ENCODE results near the gene TTC38. TPM values are rescaled to one million over a fixed set of nuclear protein-coding genes. Genes with fewer than 3 reads are reported as not detected.

TTC38 gene
- total RNA-seq, 1 experiment from 2014 or later: 21.9 TPM

DNA sequence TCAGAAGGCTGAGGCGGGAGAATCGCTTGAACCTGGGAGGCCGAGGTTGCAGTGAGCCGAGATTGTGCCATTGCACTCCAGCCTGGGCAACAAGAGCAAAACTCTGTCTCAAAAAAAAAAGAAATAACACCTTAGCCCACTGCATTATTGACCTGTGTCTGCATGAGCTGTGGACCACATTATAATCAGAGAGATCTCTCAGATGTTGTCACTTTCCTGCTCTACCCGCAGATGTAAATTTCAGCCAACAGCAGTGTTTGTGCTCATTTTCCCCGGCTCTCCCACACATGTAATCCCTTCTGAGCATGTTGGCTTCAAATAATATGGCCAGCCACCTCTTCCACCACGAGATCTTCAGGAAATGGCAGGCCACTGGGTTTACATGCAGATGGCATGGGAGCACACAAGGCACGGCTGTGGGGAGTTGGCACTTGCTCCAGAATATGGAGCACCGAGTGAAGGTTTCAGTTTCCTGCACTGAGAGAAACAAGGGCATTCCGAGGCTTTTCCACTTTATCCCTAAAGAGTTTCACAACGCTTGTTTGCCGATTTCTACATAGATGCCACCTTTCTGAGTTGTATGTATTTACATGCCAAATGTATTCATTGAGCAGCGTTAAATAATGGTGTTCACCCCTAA lies 37.4 kb upstream of the TTC38 start:
- Histone ChIP-seq H3K4me1 (ENCODE audit: low read length) (no peaks in the 10 kb centered on the region), H3K9me2 (replicated peaks; ENCODE audit: insufficient read depth, low read length) (no peaks in the 10 kb centered on the region), H3K9ac (ENCODE audit: low read length) (no peak overlapping the region), H3K79me2 (ENCODE audit: low read length) (no peaks in the 10 kb centered on the region), H3K4me2 (ENCODE audit: low read depth, low read length, poor library complexity, severe bottlenecking) (no peak overlapping the region), H2AFZ (ENCODE audit: low read length) (no peak overlapping the region), H3K27ac (ENCODE audit: low read length) (no peak overlapping the region), H3K4me3 (ENCODE audit: low read length) (no peak overlapping the region), H3K27me3 (ENCODE audit: low read length) (no peaks in the 10 kb centered on the region), H3K9me3 (ENCODE audit: low read length) (no peaks in the 10 kb centered on the region), H4K20me1 (ENCODE audit: insufficient read depth, low read depth, low read length) (no peaks in the 10 kb centered on the region), H3K36me3 (ENCODE audit: insufficient read depth, low read length) (peaks cover 4% of the 10 kb centered on the region)
- no peak for DNase-seq

DNA sequence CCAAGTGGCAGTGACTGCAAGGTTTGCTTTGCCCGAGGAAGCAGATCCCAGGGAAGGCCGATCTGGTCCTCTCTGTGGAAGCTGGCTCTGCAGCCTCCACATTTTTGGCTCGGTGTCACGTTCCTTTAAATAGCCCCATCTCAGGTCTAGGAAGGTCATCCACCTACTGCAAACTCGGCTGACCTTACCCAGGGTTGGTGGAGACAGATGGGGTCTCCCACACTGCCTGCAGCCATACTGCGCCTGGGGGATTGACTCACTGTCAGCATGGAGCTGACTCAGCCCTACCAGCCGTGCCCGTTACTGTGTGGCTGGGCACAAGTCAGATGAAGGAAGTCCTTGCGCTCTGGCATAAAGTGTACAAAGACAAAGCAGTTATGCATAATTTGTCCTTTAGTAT lies 34.6 kb upstream of the TTC38 start:
- H3K9me3 ChIP-seq (ENCODE audit: low read length): no peaks in the 10 kb centered on the region
- H3K27me3 ChIP-seq (ENCODE audit: low read length): no peaks in the 10 kb centered on the region
- H3K4me3 ChIP-seq (ENCODE audit: low read length): no peak overlapping the region
- H3K4me1 ChIP-seq (ENCODE audit: low read length): no peaks in the 10 kb centered on the region
- H3K9me2 ChIP-seq (replicated peaks; ENCODE audit: insufficient read depth, low read length): no peaks in the 10 kb centered on the region
- H3K79me2 ChIP-seq (ENCODE audit: low read length): no peaks in the 10 kb centered on the region
- no peak overlapping the region for H3K27ac ChIP-seq (ENCODE audit: low read length)
- peaks cover 4% of the 10 kb centered on the region; the same call in 1 of the 2 replicates for H3K36me3 ChIP-seq (ENCODE audit: insufficient read depth, low read length)
- no peak overlapping the region for H3K9ac ChIP-seq (ENCODE audit: low read length)
- no peak overlapping the region for H2AFZ ChIP-seq (ENCODE audit: low read length)
- H4K20me1 ChIP-seq (ENCODE audit: insufficient read depth, low read depth, low read length): no peaks in the 10 kb centered on the region
- H3K4me2 ChIP-seq (ENCODE audit: low read depth, low read length, poor library complexity, severe bottlenecking): no peak overlapping the region
- DNase-seq: no peak

DNA sequence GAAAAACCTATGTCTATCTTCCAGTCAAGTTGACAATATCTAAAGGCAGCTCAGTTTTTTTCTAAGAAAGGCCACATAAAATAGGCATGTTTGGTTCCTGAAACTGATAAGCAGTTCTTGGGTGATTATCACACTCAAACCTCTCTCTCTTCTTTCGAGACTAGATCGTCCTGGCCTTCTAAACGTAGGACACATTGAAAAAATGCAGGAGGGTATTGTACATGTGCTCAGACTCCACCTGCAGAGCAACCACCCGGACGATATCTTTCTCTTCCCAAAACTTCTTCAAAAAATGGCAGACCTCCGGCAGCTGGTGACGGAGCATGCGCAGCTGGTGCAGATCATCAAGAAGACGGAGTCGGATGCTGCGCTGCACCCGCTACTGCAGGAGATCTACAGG lies 32.8 kb upstream of the TTC38 start:
- H3K27me3 ChIP-seq (ENCODE audit: low read length): no peaks in the 10 kb centered on the region
- no peaks in the 10 kb centered on the region for H3K9me3 ChIP-seq (ENCODE audit: low read length)
- H2AFZ ChIP-seq (ENCODE audit: low read length): no peak overlapping the region
- no peak for DNase-seq
- no peak overlapping the region for H3K9ac ChIP-seq (ENCODE audit: low read length)
- H3K9me2 ChIP-seq (replicated peaks; ENCODE audit: insufficient read depth, low read length): no peaks in the 10 kb centered on the region
- no peak overlapping the region for H3K4me2 ChIP-seq (ENCODE audit: low read depth, low read length, poor library complexity, severe bottlenecking)
- H3K79me2 ChIP-seq (ENCODE audit: low read length): no peaks in the 10 kb centered on the region
- H3K4me1 ChIP-seq (ENCODE audit: low read length): no peaks in the 10 kb centered on the region
- no peak overlapping the region for H3K4me3 ChIP-seq (ENCODE audit: low read length)
- no peaks in the 10 kb centered on the region for H4K20me1 ChIP-seq (ENCODE audit: insufficient read depth, low read depth, low read length)
- no peak overlapping the region for H3K27ac ChIP-seq (ENCODE audit: low read length)
- H3K36me3 ChIP-seq (ENCODE audit: insufficient read depth, low read length): peaks cover 4% of the 10 kb centered on the region; the same call in 1 of the 2 replicates

DNA sequence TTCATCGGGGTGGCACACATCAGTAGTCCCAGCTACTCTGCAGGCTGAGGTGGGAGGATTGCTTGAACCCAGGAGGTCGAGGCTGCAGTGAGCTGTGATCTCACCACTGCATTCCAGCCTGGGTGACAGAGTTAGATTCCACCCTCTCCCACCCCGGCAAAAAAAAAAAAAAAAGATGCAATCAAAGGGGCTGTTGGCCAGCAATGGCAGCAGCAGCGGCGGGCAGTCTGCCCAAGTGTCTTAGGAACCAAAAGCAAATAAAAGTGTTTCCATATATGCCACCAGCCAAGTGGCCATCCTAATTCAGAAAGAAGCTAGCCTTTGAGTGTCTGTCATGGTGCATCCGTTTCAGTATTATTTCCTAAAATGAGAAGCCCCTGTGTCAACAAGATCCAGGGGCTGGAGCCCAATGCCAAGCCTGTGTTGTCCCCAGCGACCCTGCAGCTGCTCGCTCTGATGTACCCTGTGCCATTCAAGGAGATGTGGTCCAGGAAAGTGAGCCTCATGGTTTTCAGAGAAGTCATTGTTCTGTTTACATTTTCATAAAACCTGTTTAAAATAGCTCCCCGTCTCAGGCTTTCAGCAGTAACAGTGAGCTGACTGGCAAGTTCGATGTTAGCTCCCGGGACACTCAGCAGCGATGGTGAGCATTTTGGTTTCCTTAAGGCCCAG lies 30.2 kb upstream of the TTC38 start:
- H3K9me2 ChIP-seq (replicated peaks; ENCODE audit: insufficient read depth, low read length): no peaks in the 10 kb centered on the region
- H2AFZ ChIP-seq (ENCODE audit: low read length): no peak overlapping the region
- no peaks in the 10 kb centered on the region for H3K4me1 ChIP-seq (ENCODE audit: low read length)
- H4K20me1 ChIP-seq (ENCODE audit: insufficient read depth, low read depth, low read length): no peaks in the 10 kb centered on the region
- H3K27ac ChIP-seq (ENCODE audit: low read length): no peak overlapping the region
- no peak for DNase-seq
- no peak overlapping the region for H3K9ac ChIP-seq (ENCODE audit: low read length)
- no peaks in the 10 kb centered on the region for H3K79me2 ChIP-seq (ENCODE audit: low read length)
- H3K27me3 ChIP-seq (ENCODE audit: low read length): no peaks in the 10 kb centered on the region
- no peak overlapping the region for H3K4me3 ChIP-seq (ENCODE audit: low read length)
- H3K9me3 ChIP-seq (ENCODE audit: low read length): no peaks in the 10 kb centered on the region
- peaks cover 4% of the 10 kb centered on the region; the same call in 1 of the 2 replicates for H3K36me3 ChIP-seq (ENCODE audit: insufficient read depth, low read length)
- no peak overlapping the region for H3K4me2 ChIP-seq (ENCODE audit: low read depth, low read length, poor library complexity, severe bottlenecking)

DNA sequence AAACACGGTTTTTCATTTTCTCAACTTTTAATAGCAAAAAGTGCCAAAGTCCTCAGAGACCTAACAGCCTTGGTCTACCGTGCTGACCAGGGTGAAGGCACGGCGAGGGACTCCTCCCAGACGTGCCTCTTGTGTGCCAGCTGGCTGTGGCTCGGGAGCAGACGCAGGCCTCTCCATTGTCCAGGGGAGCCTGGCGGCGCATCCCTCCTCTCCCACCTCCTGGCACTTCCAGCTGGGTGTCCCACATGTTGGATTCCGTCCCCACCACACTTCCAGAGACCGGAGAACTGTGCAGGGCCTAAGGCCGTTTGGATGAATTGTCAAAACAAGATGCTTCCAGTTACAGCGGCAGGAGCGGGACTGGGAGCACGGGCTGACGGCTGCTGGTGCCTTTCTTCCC lies 29.3 kb upstream of the TTC38 start:
- Histone ChIP-seq H3K4me1 (ENCODE audit: low read length) (no peaks in the 10 kb centered on the region), H3K4me2 (ENCODE audit: low read depth, low read length, poor library complexity, severe bottlenecking) (no peak overlapping the region), H2AFZ (ENCODE audit: low read length) (no peak overlapping the region), H3K27ac (ENCODE audit: low read length) (no peak overlapping the region), H3K9ac (ENCODE audit: low read length) (no peak overlapping the region), H3K4me3 (ENCODE audit: low read length) (no peak overlapping the region), H3K9me3 (ENCODE audit: low read length) (no peaks in the 10 kb centered on the region), H3K79me2 (ENCODE audit: low read length) (no peaks in the 10 kb centered on the region), H3K36me3 (ENCODE audit: insufficient read depth, low read length) (peaks cover under 1% of the 10 kb centered on the region; the same call in 1 of the 2 replicates), H3K27me3 (ENCODE audit: low read length) (no peaks in the 10 kb centered on the region), H4K20me1 (ENCODE audit: insufficient read depth, low read depth, low read length) (no peaks in the 10 kb centered on the region), H3K9me2 (replicated peaks; ENCODE audit: insufficient read depth, low read length) (no peaks in the 10 kb centered on the region)
- DNase-seq: no peak

DNA sequence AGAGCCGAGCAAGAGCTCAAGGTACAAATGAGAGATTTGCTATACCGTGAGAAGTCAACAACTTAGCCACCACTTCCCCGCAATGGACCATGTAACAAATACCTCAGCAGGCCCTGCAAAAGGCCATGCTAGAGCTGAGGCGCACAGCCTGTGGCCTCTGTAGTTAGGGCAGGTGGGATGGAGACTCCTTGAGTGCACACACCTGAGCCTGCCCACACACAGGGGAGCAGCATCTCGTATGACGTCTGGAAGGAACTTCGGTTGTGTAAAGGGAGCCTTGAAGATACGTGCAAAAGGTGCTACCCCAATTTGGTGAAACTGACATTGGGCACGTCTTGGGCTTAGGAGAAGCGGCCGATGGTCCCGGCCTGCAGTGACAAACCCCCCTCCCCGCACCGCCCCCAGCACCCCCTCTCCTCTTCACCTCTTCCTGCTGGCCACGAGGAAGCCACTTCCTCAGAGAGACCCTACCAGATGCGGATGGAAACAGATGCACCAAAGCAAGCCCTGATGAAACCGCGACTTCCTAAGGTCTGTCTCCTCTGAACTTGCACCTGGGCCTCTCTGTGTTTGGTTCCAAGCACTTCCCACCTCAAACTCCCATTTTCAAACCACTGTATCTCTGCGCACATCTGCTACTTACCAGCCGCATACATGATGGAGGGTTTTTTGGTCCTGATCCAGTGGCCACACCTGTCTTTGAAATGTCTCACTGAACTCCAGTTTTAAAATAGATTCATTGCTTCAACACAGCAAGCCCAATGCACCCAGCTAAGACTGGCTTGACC lies 28.4 kb upstream of the TTC38 start:
- no peaks in the 10 kb centered on the region for H3K9me3 ChIP-seq (ENCODE audit: low read length)
- H3K4me2 ChIP-seq (ENCODE audit: low read depth, low read length, poor library complexity, severe bottlenecking): no peak overlapping the region
- no peaks in the 10 kb centered on the region for H3K79me2 ChIP-seq (ENCODE audit: low read length)
- no peak for DNase-seq
- H2AFZ ChIP-seq (ENCODE audit: low read length): no peak overlapping the region
- no peak overlapping the region for H3K27ac ChIP-seq (ENCODE audit: low read length)
- H3K27me3 ChIP-seq (ENCODE audit: low read length): no peaks in the 10 kb centered on the region
- no peak overlapping the region for H3K4me3 ChIP-seq (ENCODE audit: low read length)
- no peaks in the 10 kb centered on the region for H4K20me1 ChIP-seq (ENCODE audit: insufficient read depth, low read depth, low read length)
- no peak overlapping the region for H3K9ac ChIP-seq (ENCODE audit: low read length)
- no peaks in the 10 kb centered on the region for H3K4me1 ChIP-seq (ENCODE audit: low read length)
- no peaks in the 10 kb centered on the region for H3K9me2 ChIP-seq (replicated peaks; ENCODE audit: insufficient read depth, low read length)
- H3K36me3 ChIP-seq (ENCODE audit: insufficient read depth, low read length): no peaks in the 10 kb centered on the region; the same call in 1 of the 2 replicates

DNA sequence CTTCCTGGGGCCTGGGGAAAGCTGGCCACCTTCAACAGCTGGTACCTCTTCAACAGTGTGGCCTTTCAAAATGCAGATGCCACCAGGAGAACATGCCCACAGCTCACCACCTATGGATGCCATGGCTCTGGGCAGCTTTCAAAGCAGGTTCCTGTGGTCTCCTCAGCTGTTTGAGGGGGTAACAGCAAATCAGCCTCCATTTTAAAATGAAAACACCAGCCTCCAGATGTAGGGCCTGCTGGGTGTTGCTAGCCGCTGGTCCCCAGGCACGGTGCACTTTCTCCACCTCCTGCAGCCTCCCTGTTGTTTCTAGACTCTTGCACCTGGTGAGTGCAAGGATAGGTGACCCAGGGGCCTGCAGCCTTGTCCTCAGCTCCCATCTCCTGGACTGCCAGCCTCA lies 27.7 kb upstream of the TTC38 start:
- H3K4me3 ChIP-seq (ENCODE audit: low read length): no peak overlapping the region
- no peak overlapping the region for H3K4me2 ChIP-seq (ENCODE audit: low read depth, low read length, poor library complexity, severe bottlenecking)
- H3K4me1 ChIP-seq (ENCODE audit: low read length): no peaks in the 10 kb centered on the region
- no peak for DNase-seq
- no peaks in the 10 kb centered on the region for H4K20me1 ChIP-seq (ENCODE audit: insufficient read depth, low read depth, low read length)
- H3K27me3 ChIP-seq (ENCODE audit: low read length): no peaks in the 10 kb centered on the region
- no peaks in the 10 kb centered on the region; the same call in 1 of the 2 replicates for H3K36me3 ChIP-seq (ENCODE audit: insufficient read depth, low read length)
- H3K9me3 ChIP-seq (ENCODE audit: low read length): no peaks in the 10 kb centered on the region
- no peak overlapping the region for H3K9ac ChIP-seq (ENCODE audit: low read length)
- H3K79me2 ChIP-seq (ENCODE audit: low read length): no peaks in the 10 kb centered on the region
- H3K9me2 ChIP-seq (replicated peaks; ENCODE audit: insufficient read depth, low read length): no peaks in the 10 kb centered on the region
- H2AFZ ChIP-seq (ENCODE audit: low read length): no peak overlapping the region
- H3K27ac ChIP-seq (ENCODE audit: low read length): no peak overlapping the region

DNA sequence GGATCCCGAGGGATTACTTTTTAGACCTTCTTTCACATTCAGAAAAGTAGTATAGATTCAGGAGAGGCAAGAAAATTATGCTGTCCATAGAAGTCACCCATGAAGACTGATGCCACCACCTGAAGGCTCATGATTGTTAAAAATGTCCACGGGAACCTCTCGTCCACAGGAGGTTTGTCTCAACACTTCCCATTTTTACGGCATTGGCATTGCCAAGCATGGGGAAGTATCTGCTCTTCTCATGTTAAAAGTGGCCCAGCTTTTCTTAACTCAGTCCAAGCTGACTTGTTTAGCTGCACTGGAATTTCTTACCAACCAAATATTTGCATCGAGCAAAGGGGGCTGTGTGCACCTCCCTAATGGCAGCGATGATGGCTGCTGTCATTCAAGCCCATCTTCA lies 27.3 kb upstream of the TTC38 start:
- no peaks in the 10 kb centered on the region for H3K4me1 ChIP-seq (ENCODE audit: low read length)
- H3K36me3 ChIP-seq (ENCODE audit: insufficient read depth, low read length): no peaks in the 10 kb centered on the region; the same call in 1 of the 2 replicates
- H2AFZ ChIP-seq (ENCODE audit: low read length): no peak overlapping the region
- H3K4me2 ChIP-seq (ENCODE audit: low read depth, low read length, poor library complexity, severe bottlenecking): no peak overlapping the region
- no peaks in the 10 kb centered on the region for H3K79me2 ChIP-seq (ENCODE audit: low read length)
- no peak for DNase-seq
- no peak overlapping the region for H3K9ac ChIP-seq (ENCODE audit: low read length)
- H3K4me3 ChIP-seq (ENCODE audit: low read length): no peak overlapping the region
- H3K27ac ChIP-seq (ENCODE audit: low read length): no peak overlapping the region
- no peaks in the 10 kb centered on the region for H3K9me3 ChIP-seq (ENCODE audit: low read length)
- no peaks in the 10 kb centered on the region for H4K20me1 ChIP-seq (ENCODE audit: insufficient read depth, low read depth, low read length)
- no peaks in the 10 kb centered on the region for H3K9me2 ChIP-seq (replicated peaks; ENCODE audit: insufficient read depth, low read length)
- no peaks in the 10 kb centered on the region for H3K27me3 ChIP-seq (ENCODE audit: low read length)

Measured in Karpas-422 (cell line).